ENCODE results near the gene GH2.
"Not testable (repeated sequence)": the region's sequence is repeated elsewhere in the genome, so short reads cannot be mapped to it uniquely, and the experiment has no call there.

The GH2 gene

DNA sequence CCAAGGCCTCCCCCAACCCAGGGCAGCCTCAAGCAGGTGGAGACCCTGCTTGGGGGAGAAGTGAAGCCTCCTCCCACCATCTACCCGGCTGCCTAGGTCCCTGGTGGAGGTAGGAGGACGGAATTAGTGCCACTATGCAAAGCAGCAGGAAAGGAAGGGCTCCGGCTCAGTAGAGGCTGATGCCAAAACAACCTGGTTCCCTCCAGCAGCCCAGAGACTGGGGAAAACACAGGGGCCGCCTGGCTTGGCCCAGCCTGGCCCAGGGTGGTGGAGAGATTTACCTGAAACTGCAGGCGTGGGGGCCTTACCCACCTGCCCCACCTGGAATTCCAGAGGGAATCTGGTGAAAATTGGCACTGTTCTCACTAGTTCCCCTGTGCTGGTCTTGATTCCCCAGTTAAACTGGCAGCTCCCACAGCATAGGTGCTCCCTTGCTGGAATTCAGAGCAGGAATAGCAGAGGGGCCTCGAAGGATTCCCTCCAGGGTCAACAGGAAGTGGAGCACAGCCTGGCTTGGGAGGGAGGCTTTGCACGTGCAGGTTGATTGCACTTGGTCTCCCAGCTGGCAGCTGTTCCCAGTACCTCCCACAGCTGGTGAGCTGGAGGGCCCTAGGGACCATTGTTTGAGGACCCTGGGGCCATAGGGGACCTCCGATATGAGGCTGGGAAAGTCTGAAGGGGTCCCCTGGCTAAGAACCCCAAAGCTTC, 45.9 kb upstream of the GH2 start:
- Histone ChIP-seq H3K4me2 (ENCODE audit: low read length) (no peak overlapping the region), H3K4me3 (ENCODE audit: low read length) (no peak overlapping the region), H3K4me1 (ENCODE audit: control insufficient read depth, low read depth, low read length) (no peaks in the 10 kb centered on the region), H3K56ac (ENCODE audit: low read length) (no peak overlapping the region), H4K8ac (ENCODE audit: low read depth, low read length) (no peak overlapping the region), H3K27me3 (ENCODE audit: insufficient read depth, low read length, poor library complexity) (no peaks in the 10 kb centered on the region), H3K79me2 (ENCODE audit: control insufficient read depth, insufficient read depth, low read length) (no peaks in the 10 kb centered on the region), H3K4ac (ENCODE audit: low read depth, low read length) (no peak overlapping the region), H2BK120ac (ENCODE audit: low read depth, low read length) (no peak overlapping the region), H3K79me1 (ENCODE audit: low read length) (no peaks in the 10 kb centered on the region), H4K5ac (ENCODE audit: low read length) (no peak overlapping the region), H2BK5ac (ENCODE audit: low read length) (no peak overlapping the region), H3K9ac (ENCODE audit: low read length) (no peak overlapping the region), H3K36me3 (ENCODE audit: control insufficient read depth, insufficient read depth, low read length) (no peaks in the 10 kb centered on the region), H3K27ac (ENCODE audit: low read depth, low read length) (no peak overlapping the region), H2AK5ac (ENCODE audit: low read length) (no peak overlapping the region), H3K23ac (ENCODE audit: low read length) (no peak overlapping the region), H3K18ac (ENCODE audit: low read length) (no peak overlapping the region), H2BK15ac (replicated peaks; ENCODE audit: low read depth) (no peak overlapping the region)
- no peak for DNase-seq
- no CpG with 5 or more reads among the region's 8 CpGs for WGBS (ENCODE audit: extremely low coverage, insufficient coverage, low lambda C conversion rate)

DNA sequence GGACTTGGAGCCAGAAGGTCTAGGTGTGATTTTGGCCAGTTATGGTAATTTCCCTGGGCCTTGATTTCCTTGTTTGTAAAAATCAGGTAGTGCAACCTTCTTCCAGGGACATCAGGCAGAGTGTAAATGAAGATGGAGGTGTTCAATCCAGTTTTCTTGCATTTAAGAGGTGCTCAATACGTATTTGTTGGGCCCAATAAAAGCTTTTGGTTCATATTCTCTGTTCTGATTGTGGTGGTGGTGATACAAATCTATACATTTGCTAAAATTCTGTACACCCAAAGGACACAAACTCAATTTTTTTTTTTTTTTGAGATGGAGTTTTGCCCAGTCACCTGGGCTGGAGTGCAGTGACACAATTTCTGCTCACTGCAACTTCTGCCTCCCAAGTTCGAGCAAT, 44.4 kb upstream of the GH2 start:
- Histone ChIP-seq H2BK5ac (ENCODE audit: low read length) (no peak overlapping the region), H4K5ac (ENCODE audit: low read length) (no peak overlapping the region), H2AK5ac (ENCODE audit: low read length) (no peak overlapping the region), H2BK15ac (replicated peaks; ENCODE audit: low read depth) (no peak overlapping the region), H3K4me1 (ENCODE audit: control insufficient read depth, low read depth, low read length) (no peaks in the 10 kb centered on the region), H3K27me3 (ENCODE audit: insufficient read depth, low read length, poor library complexity) (no peaks in the 10 kb centered on the region), H3K27ac (ENCODE audit: low read depth, low read length) (no peak overlapping the region), H2BK120ac (ENCODE audit: low read depth, low read length) (no peak overlapping the region), H3K56ac (ENCODE audit: low read length) (no peak overlapping the region), H3K79me2 (ENCODE audit: control insufficient read depth, insufficient read depth, low read length) (no peaks in the 10 kb centered on the region), H3K23ac (ENCODE audit: low read length) (no peak overlapping the region), H3K79me1 (ENCODE audit: low read length) (no peaks in the 10 kb centered on the region), H3K4me3 (ENCODE audit: low read length) (no peak overlapping the region), H3K4ac (ENCODE audit: low read depth, low read length) (no peak overlapping the region), H4K8ac (ENCODE audit: low read depth, low read length) (no peak overlapping the region), H3K36me3 (ENCODE audit: control insufficient read depth, insufficient read depth, low read length) (no peaks in the 10 kb centered on the region), H3K18ac (ENCODE audit: low read length) (no peak overlapping the region), H3K4me2 (ENCODE audit: low read length) (no peak overlapping the region), H3K9ac (ENCODE audit: low read length) (no peak overlapping the region)
- DNase-seq = no peak
- no CpG with 5 or more reads among the region's 2 CpGs for WGBS (ENCODE audit: extremely low coverage, insufficient coverage, low lambda C conversion rate)

DNA sequence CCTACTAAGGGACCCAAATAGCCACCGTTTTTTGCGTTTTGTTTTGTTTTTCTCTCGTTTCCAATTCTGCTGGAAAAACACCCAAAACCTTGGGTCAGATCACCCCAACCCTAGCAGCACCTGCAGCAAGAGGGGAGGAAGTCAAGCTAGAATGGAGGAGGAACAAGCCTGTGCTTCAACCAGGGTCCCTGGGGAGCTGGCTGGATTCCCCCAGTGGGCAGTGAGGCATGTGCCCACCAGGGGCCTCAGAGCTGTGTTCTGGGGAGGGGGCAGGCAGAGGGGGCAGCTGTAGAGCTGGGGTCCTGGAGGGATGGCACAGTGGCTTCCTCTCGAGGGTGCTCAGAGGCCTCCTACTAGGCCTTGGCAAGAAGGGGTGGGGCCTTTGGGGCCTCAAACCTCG, 43.9 kb upstream of the GH2 start:
- Histone ChIP-seq H4K5ac (ENCODE audit: low read length) (no peak overlapping the region), H3K23ac (ENCODE audit: low read length) (no peak overlapping the region), H2BK120ac (ENCODE audit: low read depth, low read length) (no peak overlapping the region), H3K79me1 (ENCODE audit: low read length) (no peaks in the 10 kb centered on the region), H3K79me2 (ENCODE audit: control insufficient read depth, insufficient read depth, low read length) (no peaks in the 10 kb centered on the region), H3K4ac (ENCODE audit: low read depth, low read length) (no peak overlapping the region), H3K4me3 (ENCODE audit: low read length) (no peak overlapping the region), H4K8ac (ENCODE audit: low read depth, low read length) (no peak overlapping the region), H2BK5ac (ENCODE audit: low read length) (no peak overlapping the region), H2AK5ac (ENCODE audit: low read length) (no peak overlapping the region), H3K4me2 (ENCODE audit: low read length) (no peak overlapping the region), H3K36me3 (ENCODE audit: control insufficient read depth, insufficient read depth, low read length) (no peaks in the 10 kb centered on the region), H3K9ac (ENCODE audit: low read length) (no peak overlapping the region), H3K56ac (ENCODE audit: low read length) (no peak overlapping the region), H3K18ac (ENCODE audit: low read length) (no peak overlapping the region), H3K27me3 (ENCODE audit: insufficient read depth, low read length, poor library complexity) (no peaks in the 10 kb centered on the region), H3K27ac (ENCODE audit: low read depth, low read length) (no peak overlapping the region), H2BK15ac (replicated peaks; ENCODE audit: low read depth) (no peak overlapping the region), H3K4me1 (ENCODE audit: control insufficient read depth, low read depth, low read length) (no peaks in the 10 kb centered on the region)
- WGBS (ENCODE audit: extremely low coverage, insufficient coverage, low lambda C conversion rate) = no CpG with 5 or more reads among the region's 5 CpGs
- no peak for DNase-seq

DNA sequence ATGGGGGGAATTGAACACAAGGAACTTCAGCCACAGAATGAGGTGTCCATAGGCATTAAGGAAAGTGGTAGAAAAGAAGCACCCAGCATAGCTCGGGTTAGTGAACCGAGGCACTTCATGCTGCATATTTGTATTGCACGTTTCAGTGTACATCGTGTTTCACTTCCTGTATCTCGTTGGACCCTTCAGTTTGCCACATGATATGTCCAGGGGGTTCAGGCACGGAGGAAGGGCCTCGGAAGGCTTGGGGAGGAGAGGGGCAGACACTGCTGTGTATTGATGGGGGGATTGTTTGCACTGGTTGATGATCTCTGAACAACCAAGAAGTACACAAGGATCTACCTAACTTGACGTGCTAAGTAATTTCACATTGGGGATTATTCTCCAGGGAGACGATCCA, 40.7 kb upstream of the GH2 start:
- WGBS (ENCODE audit: extremely low coverage, insufficient coverage, low lambda C conversion rate) = no CpG with 5 or more reads among the region's 9 CpGs
- not testable (repeated sequence) for H3K79me2 ChIP-seq (ENCODE audit: control insufficient read depth, insufficient read depth, low read length)

DNA sequence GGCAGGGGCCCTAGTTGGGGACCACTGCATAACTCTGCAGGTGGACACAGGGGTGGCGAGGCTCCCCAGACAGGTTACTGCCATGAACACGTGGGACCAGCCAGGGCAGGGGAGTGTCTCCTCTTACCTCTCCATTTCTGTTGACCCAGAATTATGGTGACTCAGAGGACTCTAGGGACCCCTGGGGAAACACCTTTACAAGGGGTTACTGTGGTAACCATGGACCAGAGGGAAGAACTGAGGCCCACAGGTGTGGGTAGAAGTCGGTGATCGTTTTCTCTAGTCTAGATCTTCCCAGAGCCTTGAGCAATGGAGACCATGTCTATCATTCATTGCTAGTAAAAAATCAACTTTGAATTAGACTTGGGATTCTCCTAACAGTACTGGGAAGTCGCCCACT, 39.0 kb upstream of the GH2 start:
- not testable (repeated sequence) for H2BK120ac ChIP-seq (ENCODE audit: low read depth, low read length); H3K23ac ChIP-seq (ENCODE audit: low read length); H4K5ac ChIP-seq (ENCODE audit: low read length); H3K9ac ChIP-seq (ENCODE audit: low read length); H3K36me3 ChIP-seq (ENCODE audit: control insufficient read depth, insufficient read depth, low read length); H2BK5ac ChIP-seq (ENCODE audit: low read length); H3K4ac ChIP-seq (ENCODE audit: low read depth, low read length); H3K18ac ChIP-seq (ENCODE audit: low read length); DNase-seq; H3K79me2 ChIP-seq (ENCODE audit: control insufficient read depth, insufficient read depth, low read length); H2BK15ac ChIP-seq (replicated peaks; ENCODE audit: low read depth); H3K4me1 ChIP-seq (ENCODE audit: control insufficient read depth, low read depth, low read length); H3K4me3 ChIP-seq (ENCODE audit: low read length); H3K27me3 ChIP-seq (ENCODE audit: insufficient read depth, low read length, poor library complexity); H2AK5ac ChIP-seq (ENCODE audit: low read length); H3K27ac ChIP-seq (ENCODE audit: low read depth, low read length); H4K8ac ChIP-seq (ENCODE audit: low read depth, low read length); H3K4me2 ChIP-seq (ENCODE audit: low read length); H3K79me1 ChIP-seq (ENCODE audit: low read length); H3K56ac ChIP-seq (ENCODE audit: low read length)
- WGBS (ENCODE audit: extremely low coverage, insufficient coverage, low lambda C conversion rate) = no CpG with 5 or more reads among the region's 5 CpGs

More for the DNA sequence above, 40.7 kb upstream of the GH2 start:
- H3K18ac ChIP-seq (ENCODE audit: low read length); H2AK5ac ChIP-seq (ENCODE audit: low read length); H3K4me1 ChIP-seq (ENCODE audit: control insufficient read depth, low read depth, low read length); H3K23ac ChIP-seq (ENCODE audit: low read length); H3K79me1 ChIP-seq (ENCODE audit: low read length); H3K27ac ChIP-seq (ENCODE audit: low read depth, low read length); H3K4me3 ChIP-seq (ENCODE audit: low read length); H3K36me3 ChIP-seq (ENCODE audit: control insufficient read depth, insufficient read depth, low read length); H2BK5ac ChIP-seq (ENCODE audit: low read length); H4K5ac ChIP-seq (ENCODE audit: low read length); H3K56ac ChIP-seq (ENCODE audit: low read length); H3K4me2 ChIP-seq (ENCODE audit: low read length); H3K4ac ChIP-seq (ENCODE audit: low read depth, low read length); DNase-seq; H2BK120ac ChIP-seq (ENCODE audit: low read depth, low read length); H4K8ac ChIP-seq (ENCODE audit: low read depth, low read length); H3K27me3 ChIP-seq (ENCODE audit: insufficient read depth, low read length, poor library complexity); H3K9ac ChIP-seq (ENCODE audit: low read length); H2BK15ac ChIP-seq (replicated peaks; ENCODE audit: low read depth): not testable (repeated sequence)

DNA sequence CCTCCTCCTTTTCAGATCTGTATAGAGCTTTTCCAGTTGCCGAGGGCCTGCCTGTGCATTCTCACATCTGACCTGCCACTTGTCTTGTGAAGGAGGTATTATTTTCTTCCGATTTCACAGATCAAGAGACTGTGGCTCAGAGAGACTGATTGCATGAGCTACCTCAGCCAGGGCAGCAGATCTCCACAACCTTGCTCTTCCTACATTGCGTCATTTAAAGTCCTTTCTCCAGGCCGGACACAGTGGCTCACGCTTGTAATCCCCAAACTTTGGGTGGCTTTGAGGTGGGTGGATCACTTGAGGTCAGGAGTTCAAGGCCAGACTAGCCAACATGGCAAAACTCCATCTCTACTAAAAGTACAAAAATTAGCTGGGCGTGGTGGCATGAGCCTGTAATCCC, 38.3 kb upstream of the GH2 start:
- H3K79me1 ChIP-seq (ENCODE audit: low read length); H3K27ac ChIP-seq (ENCODE audit: low read depth, low read length); H3K9ac ChIP-seq (ENCODE audit: low read length); H4K5ac ChIP-seq (ENCODE audit: low read length); H2BK5ac ChIP-seq (ENCODE audit: low read length); DNase-seq; H3K4me2 ChIP-seq (ENCODE audit: low read length); H3K4me3 ChIP-seq (ENCODE audit: low read length); H3K18ac ChIP-seq (ENCODE audit: low read length); H3K4me1 ChIP-seq (ENCODE audit: control insufficient read depth, low read depth, low read length); H3K79me2 ChIP-seq (ENCODE audit: control insufficient read depth, insufficient read depth, low read length); H3K36me3 ChIP-seq (ENCODE audit: control insufficient read depth, insufficient read depth, low read length); H2AK5ac ChIP-seq (ENCODE audit: low read length); H2BK15ac ChIP-seq (replicated peaks; ENCODE audit: low read depth); H4K8ac ChIP-seq (ENCODE audit: low read depth, low read length); H3K56ac ChIP-seq (ENCODE audit: low read length); H3K4ac ChIP-seq (ENCODE audit: low read depth, low read length); H3K27me3 ChIP-seq (ENCODE audit: insufficient read depth, low read length, poor library complexity); H2BK120ac ChIP-seq (ENCODE audit: low read depth, low read length); H3K23ac ChIP-seq (ENCODE audit: low read length): not testable (repeated sequence)
- WGBS (ENCODE audit: extremely low coverage, insufficient coverage, low lambda C conversion rate) = no CpG with 5 or more reads among the region's 6 CpGs
